Measurements from ENCODE around the gene OVOL1. TPM values are rescaled to one million over a fixed set of nuclear protein-coding genes. Genes with fewer than 3 reads are reported as not detected.

The OVOL1 gene
- total and polyA plus RNA-seq, 4 donors: 0.05 TPM; not detected in 3

GRCh38 chr11:65842144-65842543 is 55.3 kb downstream of the OVOL1 start:
- H3K27ac ChIP-seq (ENCODE audit: low read depth in 1 of 2, low read length in 2 of 2): no peak overlapping the region
- no peaks in the 10 kb centered on the region for H3K9me3 ChIP-seq (ENCODE audit: control insufficient read depth in 4 of 4, low read length in 3 of 4)
- no peaks in the 10 kb centered on the region for H3K36me3 ChIP-seq (ENCODE audit: control insufficient read depth in 4 of 4, insufficient read depth in 3 of 4, low read depth in 1 of 4, low read length in 3 of 4)
- no peak overlapping the region for H3K9ac ChIP-seq (ENCODE audit: low read depth in 1 of 2, low read length in 2 of 2)
- peaks cover 0 to 2% (median 0%) of the 10 kb centered on the region in 4 donors for H3K4me1 ChIP-seq (ENCODE audit: control insufficient read depth in 4 of 4, insufficient read depth in 4 of 4, low read length in 3 of 4)
- no peak overlapping the region for H3K4me3 ChIP-seq (ENCODE audit: low read depth in 1 of 3, low read length in 3 of 3)
- WGBS: 92% methylated on average over 4 of the region's 4 CpGs
- H3K27me3 ChIP-seq (ENCODE audit: control insufficient read depth in 4 of 4, insufficient read depth in 4 of 4, low read length in 3 of 4): no peaks in the 10 kb centered on the region
- no peak for TF ChIP-seq FOXA1 (IDR thresholded peaks at IDR 0.05)
- TF ChIP-seq MAX (IDR thresholded peaks at IDR 0.05): no peak
- TF ChIP-seq, protein P1, sequence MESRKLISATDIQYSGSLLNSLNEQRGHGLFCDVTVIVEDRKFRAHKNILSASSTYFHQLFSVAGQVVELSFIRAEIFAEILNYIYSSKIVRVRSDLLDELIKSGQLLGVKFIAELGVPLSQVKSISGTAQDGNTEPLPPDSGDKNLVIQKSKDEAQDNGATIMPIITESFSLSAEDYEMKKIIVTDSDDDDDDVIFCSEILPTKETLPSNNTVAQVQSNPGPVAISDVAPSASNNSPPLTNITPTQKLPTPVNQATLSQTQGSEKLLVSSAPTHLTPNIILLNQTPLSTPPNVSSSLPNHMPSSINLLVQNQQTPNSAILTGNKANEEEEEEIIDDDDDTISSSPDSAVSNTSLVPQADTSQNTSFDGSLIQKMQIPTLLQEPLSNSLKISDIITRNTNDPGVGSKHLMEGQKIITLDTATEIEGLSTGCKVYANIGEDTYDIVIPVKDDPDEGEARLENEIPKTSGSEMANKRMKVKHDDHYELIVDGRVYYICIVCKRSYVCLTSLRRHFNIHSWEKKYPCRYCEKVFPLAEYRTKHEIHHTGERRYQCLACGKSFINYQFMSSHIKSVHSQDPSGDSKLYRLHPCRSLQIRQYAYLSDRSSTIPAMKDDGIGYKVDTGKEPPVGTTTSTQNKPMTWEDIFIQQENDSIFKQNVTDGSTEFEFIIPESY (IDR thresholded peaks at IDR 0.05): no peak
- TF ChIP-seq FOXA2 (IDR thresholded peaks at IDR 0.05): no peak
- TF ChIP-seq HNF4G (IDR thresholded peaks at IDR 0.05): no peak
- no peak for TF ChIP-seq RXRA (IDR thresholded peaks at IDR 0.05)
- TF ChIP-seq TAF1 (conservative IDR thresholded peaks at IDR 0.05): no peak
- no peak for TF ChIP-seq HNF4A (conservative IDR thresholded peaks at IDR 0.05)
- no peak for TF ChIP-seq YY1 (IDR thresholded peaks at IDR 0.05)
- no peak for TF ChIP-seq NR2F2 (IDR thresholded peaks at IDR 0.05)
- no peak for TF ChIP-seq JUND (IDR thresholded peaks at IDR 0.05)
- no peak for TF ChIP-seq RAD21 (IDR thresholded peaks at IDR 0.05)
- no peak for DNase-seq (ENCODE audit: low spot score)

DNA sequence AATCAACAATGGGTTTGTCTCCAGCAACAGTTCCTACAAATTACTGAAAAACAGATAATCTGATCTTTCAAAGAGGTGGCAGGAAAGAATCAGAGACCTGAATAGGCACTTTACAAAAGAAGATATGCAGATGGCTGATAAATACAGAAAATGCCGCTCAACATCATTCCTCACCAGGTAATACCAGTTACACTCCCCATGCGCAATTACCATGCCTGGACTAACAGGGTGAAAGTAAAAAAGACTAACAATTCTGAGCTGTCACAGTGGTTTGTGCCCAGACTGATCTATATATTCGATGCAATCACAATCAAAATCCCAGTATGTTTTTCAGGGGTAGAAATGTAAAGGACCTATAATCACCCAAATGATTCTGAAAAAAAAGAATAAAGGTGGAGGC is 56.9 kb downstream of the OVOL1 start:
- no peak overlapping the region for H3K9ac ChIP-seq (ENCODE audit: low read depth in 1 of 2, low read length in 2 of 2)
- WGBS: 90% methylated on average over 3 of the region's 3 CpGs
- no peak for TF ChIP-seq RXRA (IDR thresholded peaks at IDR 0.05)
- no peak for TF ChIP-seq JUND (IDR thresholded peaks at IDR 0.05)
- TF ChIP-seq TAF1 (conservative IDR thresholded peaks at IDR 0.05): no peak
- TF ChIP-seq EGR1 (IDR thresholded peaks at IDR 0.05; ENCODE audit: low read depth in 2 of 2): no peak
- no peak for TF ChIP-seq MAX (IDR thresholded peaks at IDR 0.05)
- no peak for TF ChIP-seq RAD21 (IDR thresholded peaks at IDR 0.05)
- TF ChIP-seq ATF3 (IDR thresholded peaks at IDR 0.05): no peak
- TF ChIP-seq REST (IDR thresholded peaks at IDR 0.05): no peak
- TF ChIP-seq NR2F2 (IDR thresholded peaks at IDR 0.05): no peak
- no peak for TF ChIP-seq CTCF (IDR thresholded peaks at IDR 0.05; ENCODE audit: low read depth, low read length, missing input control)
- no peak for TF ChIP-seq HNF4A (conservative IDR thresholded peaks at IDR 0.05)
- TF ChIP-seq FOXA1 (IDR thresholded peaks at IDR 0.05): no peak
- no peak for TF ChIP-seq HNF4G (IDR thresholded peaks at IDR 0.05)
- no peak for TF ChIP-seq FOXA2 (IDR thresholded peaks at IDR 0.05)
- no peak for TF ChIP-seq YY1 (IDR thresholded peaks at IDR 0.05)
- no peak for TF ChIP-seq GABPA (IDR thresholded peaks at IDR 0.05 in 1 of 2, conservative IDR thresholded peaks at IDR 0.05 in 1 of 2)
- TF ChIP-seq, protein P1 (IDR thresholded peaks at IDR 0.05): no peak
- TF ChIP-seq SP1 (IDR thresholded peaks at IDR 0.05): no peak
- peaks cover 0 to 2% (median 0%) of the 10 kb centered on the region in 4 donors for H3K4me1 ChIP-seq (ENCODE audit: control insufficient read depth in 4 of 4, insufficient read depth in 4 of 4, low read length in 3 of 4)
- no peak for DNase-seq (ENCODE audit: low spot score)
- no peak overlapping the region for H3K4me3 ChIP-seq (ENCODE audit: low read depth in 1 of 3, low read length in 3 of 3)
- no peaks in the 10 kb centered on the region for H3K27me3 ChIP-seq (ENCODE audit: control insufficient read depth in 4 of 4, insufficient read depth in 4 of 4, low read length in 3 of 4)
- H3K36me3 ChIP-seq (ENCODE audit: control insufficient read depth in 4 of 4, insufficient read depth in 3 of 4, low read depth in 1 of 4, low read length in 3 of 4): no peaks in the 10 kb centered on the region
- no peaks in the 10 kb centered on the region for H3K9me3 ChIP-seq (ENCODE audit: control insufficient read depth in 4 of 4, low read length in 3 of 4)
- no peak overlapping the region for H3K27ac ChIP-seq (ENCODE audit: low read depth in 1 of 2, low read length in 2 of 2)

Measured in liver (tissue), 9 donors.